Measurements from ENCODE around the gene GNLY. TPM values are rescaled to one million over a fixed set of nuclear protein-coding genes. Genes with fewer than 3 reads are reported as not detected.

The GNLY gene
- total RNA-seq, 3 donors from 2014 or later = 3.0 to 6.5 (median 4.3) TPM

- TF ChIP-seq, protein P1, sequence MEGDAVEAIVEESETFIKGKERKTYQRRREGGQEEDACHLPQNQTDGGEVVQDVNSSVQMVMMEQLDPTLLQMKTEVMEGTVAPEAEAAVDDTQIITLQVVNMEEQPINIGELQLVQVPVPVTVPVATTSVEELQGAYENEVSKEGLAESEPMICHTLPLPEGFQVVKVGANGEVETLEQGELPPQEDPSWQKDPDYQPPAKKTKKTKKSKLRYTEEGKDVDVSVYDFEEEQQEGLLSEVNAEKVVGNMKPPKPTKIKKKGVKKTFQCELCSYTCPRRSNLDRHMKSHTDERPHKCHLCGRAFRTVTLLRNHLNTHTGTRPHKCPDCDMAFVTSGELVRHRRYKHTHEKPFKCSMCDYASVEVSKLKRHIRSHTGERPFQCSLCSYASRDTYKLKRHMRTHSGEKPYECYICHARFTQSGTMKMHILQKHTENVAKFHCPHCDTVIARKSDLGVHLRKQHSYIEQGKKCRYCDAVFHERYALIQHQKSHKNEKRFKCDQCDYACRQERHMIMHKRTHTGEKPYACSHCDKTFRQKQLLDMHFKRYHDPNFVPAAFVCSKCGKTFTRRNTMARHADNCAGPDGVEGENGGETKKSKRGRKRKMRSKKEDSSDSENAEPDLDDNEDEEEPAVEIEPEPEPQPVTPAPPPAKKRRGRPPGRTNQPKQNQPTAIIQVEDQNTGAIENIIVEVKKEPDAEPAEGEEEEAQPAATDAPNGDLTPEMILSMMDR (IDR thresholded peaks at IDR 0.05) = no peak
- no peaks in the 10 kb centered on the region for H3K9me3 ChIP-seq
- ATAC-seq (no peak), DNase-seq (no peak)
- no peaks in the 10 kb centered on the region for H3K4me1 ChIP-seq (ENCODE audit: low read depth)
- H3K36me3 ChIP-seq (ENCODE audit: low read depth) = no peaks in the 10 kb centered on the region
- intact Hi-C loops (cut with DNase I, micrococcal nuclease) = no loop called here
- no peak overlapping the region for H3K4me3 ChIP-seq
Measured at GRCh38 chr2:85678377-85678776, 15.8 kb upstream of the GNLY start.

DNA sequence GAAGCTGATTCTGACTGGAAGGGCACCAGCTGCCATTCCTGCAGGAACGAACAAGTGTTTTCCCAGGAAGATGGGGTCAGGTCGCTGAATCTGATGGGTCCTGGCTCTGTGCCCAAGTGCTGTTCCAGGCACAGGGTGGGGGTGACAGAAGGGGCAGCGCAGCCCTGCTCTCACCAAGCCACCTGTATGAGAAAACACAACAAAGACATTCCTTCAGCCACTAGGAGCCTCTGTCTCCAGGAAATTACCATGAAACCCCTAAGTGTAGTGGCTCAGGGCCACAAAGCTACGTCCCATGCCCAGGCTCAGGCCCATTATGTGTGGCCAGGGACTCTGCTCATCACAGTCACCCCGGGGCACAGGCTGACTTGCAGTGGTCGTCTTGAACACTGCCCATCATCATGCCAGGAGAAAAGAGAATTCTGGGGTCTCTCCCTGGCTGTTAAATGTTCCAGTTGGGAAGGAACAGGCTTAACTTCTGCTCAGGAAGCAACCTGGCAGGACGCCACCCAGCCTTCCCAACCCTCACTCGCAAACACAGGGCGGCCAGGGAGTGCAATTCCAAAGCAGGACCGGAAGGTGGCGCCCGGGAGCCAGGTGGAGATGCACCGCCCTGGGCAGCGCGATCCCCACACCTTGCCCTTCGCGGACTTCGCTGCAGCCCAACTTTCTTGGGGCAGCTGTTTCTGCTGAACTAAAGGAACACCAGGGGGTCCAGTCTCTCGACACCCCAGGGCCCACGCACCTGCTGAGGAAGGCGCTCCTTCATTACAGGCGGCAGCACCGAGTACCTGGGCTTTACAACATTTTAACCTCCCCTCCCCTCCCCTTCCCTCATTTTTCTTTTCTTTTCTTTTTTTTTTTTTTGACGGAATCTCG, 15.1 kb upstream of the GNLY start:
- Histone ChIP-seq H3K4me1 (ENCODE audit: low read depth) (no peaks in the 10 kb centered on the region), H3K4me3 (no peak overlapping the region), H3K9me3 (no peaks in the 10 kb centered on the region), H3K36me3 (ENCODE audit: low read depth) (no peaks in the 10 kb centered on the region)
- intact Hi-C loops (cut with DNase I, micrococcal nuclease) = no loop called here
- TF ChIP-seq, protein P1 (IDR thresholded peaks at IDR 0.05) = peak; percentile 99
- ATAC-seq = peak; percentile 99
- DNase-seq = peak; percentile 88 to 94 (median 90)

DNA sequence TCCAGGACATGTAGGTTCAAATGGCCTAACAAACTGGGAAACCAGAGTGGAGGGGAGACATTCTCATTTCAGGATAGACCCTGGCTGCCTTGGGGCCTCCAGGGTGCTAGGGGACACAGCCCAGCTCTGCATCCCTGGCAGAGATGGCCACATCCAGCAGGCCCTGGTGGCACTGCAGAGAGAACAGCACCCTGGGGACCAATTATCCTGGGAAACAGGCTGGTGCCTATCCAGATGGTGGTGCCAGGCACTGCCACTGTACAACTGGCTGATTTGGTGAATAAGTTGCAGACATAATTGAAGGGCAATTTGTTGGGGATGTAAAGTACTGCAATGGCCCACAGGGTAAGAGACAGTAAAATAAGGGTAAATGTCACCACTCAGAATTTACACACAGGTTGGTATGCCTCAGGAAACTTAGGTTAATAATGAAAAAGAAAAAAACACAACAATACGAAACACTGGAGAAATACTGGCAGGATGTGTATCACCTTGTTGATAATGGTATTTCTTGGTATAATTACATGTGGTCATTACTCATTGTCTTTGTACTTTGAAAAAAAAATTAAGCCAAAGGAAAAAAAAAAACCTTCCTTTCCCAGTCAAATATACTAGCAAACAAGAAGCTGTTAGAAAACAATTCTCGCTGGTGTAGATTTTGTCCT, 13.3 kb upstream of the GNLY start:
- Histone ChIP-seq H3K4me1 (ENCODE audit: low read depth) (no peaks in the 10 kb centered on the region), H3K4me3 (no peak overlapping the region), H3K36me3 (ENCODE audit: low read depth) (no peaks in the 10 kb centered on the region), H3K9me3 (no peaks in the 10 kb centered on the region)
- no peak for ATAC-seq
- TF ChIP-seq, protein P1 (IDR thresholded peaks at IDR 0.05) = no peak
- intact Hi-C loops (cut with DNase I, micrococcal nuclease) = no loop called here
- DNase-seq = no peak

DNA sequence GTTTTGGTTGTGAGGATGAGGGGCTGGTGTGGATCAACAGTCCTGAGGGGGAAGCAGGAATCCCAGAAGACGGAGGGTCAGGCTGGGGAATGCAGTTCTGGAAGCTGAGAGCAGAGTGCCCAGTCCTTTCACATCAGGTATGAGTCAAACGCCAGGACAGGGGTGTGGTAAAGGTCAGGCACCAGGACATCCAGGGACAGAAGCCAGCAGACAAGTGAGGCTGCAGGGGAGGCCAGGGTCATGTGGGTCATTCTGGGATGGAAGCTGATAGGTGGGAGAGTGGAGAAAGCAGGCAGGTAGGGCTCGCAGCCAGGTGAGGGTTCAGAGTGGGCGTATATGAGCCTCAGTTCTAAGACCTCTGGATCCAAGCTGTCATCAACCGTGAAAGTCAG, 12.8 kb upstream of the GNLY start:
- ATAC-seq = no peak
- no peaks in the 10 kb centered on the region for H3K9me3 ChIP-seq
- intact Hi-C loops (cut with DNase I, micrococcal nuclease) = no loop called here
- H3K4me1 ChIP-seq (ENCODE audit: low read depth) = no peaks in the 10 kb centered on the region
- TF ChIP-seq, protein P1 (IDR thresholded peaks at IDR 0.05) = no peak
- no peak overlapping the region for H3K4me3 ChIP-seq
- no peak for DNase-seq
- no peaks in the 10 kb centered on the region for H3K36me3 ChIP-seq (ENCODE audit: low read depth)

GRCh38 chr2:85681776-85682175, 12.4 kb upstream of the GNLY start:
- intact Hi-C loops (cut with DNase I, micrococcal nuclease) = no loop called here
- H3K9me3 ChIP-seq = no peaks in the 10 kb centered on the region

More at GRCh38 chr2:85681776-85682175, 12.4 kb upstream of the GNLY start:
- no peak overlapping the region for H3K4me3 ChIP-seq
- H3K36me3 ChIP-seq (ENCODE audit: low read depth) = no peaks in the 10 kb centered on the region
- TF ChIP-seq, protein P1 (IDR thresholded peaks at IDR 0.05) = no peak
- ATAC-seq = no peak
- no peaks in the 10 kb centered on the region for H3K4me1 ChIP-seq (ENCODE audit: low read depth)
- no peak for DNase-seq

All from mucosa of descending colon (tissue), 3 donors.